Activated CD4-positive, CD25-positive, alpha-beta regulatory T cell treated with anti-CD3 and anti-CD28 coated beads, Interleukin-2, amount 50 U/mL, for 16 hours (primary cell): ENCODE measurements around the gene SLC39A11.
"Not testable (repeated sequence)": the region's sequence is repeated elsewhere in the genome, so short reads cannot be mapped to it uniquely, and the experiment has no call there.

ENCODE experiments used
- DNase-seq: peaks from one replicate; pipeline ENCODE4 v3.0.0-alpha.2; 2020; ENCODE audit warnings: low read depth, low spot score

The SLC39A11 gene

GRCh38 chr17:72950242-72950931, 142.1 kb downstream of the SLC39A11 start:
- DNase-seq, result no peak

GRCh38 chr17:72948115-72948514, 144.4 kb downstream of the SLC39A11 start:
- no peak for DNase-seq

GRCh38 chr17:72947475-72947874, 145.0 kb downstream of the SLC39A11 start:
- no peak for DNase-seq

- no peak for DNase-seq
These were observed 145.8 kb downstream of the SLC39A11 start for GRCh38 chr17:72946696-72947095.

GRCh38 chr17:72946156-72946555, 146.3 kb downstream of the SLC39A11 start:
- DNase-seq, result no peak

- DNase-seq, result no peak
These were observed 147.0 kb downstream of the SLC39A11 start for GRCh38 chr17:72945473-72945872.

- DNase-seq, result no peak
These were observed 148.4 kb downstream of the SLC39A11 start for GRCh38 chr17:72943826-72944689.

GRCh38 chr17:72942579-72942978, 149.9 kb downstream of the SLC39A11 start:
- DNase-seq, result no peak

- DNase-seq, result no peak
These were observed 152.0 kb downstream of the SLC39A11 start for GRCh38 chr17:72940496-72940895.

- DNase-seq, result no peak
These were observed 154.0 kb downstream of the SLC39A11 start for GRCh38 chr17:72938482-72938881.

GRCh38 chr17:72937707-72938106, 154.8 kb downstream of the SLC39A11 start:
- DNase-seq, result no peak

GRCh38 chr17:72937254-72937653, 155.2 kb downstream of the SLC39A11 start:
- DNase-seq, result not testable (repeated sequence)

GRCh38 chr17:72935984-72936383, 156.5 kb downstream of the SLC39A11 start:
- no peak for DNase-seq

GRCh38 chr17:72934927-72935326, 157.6 kb downstream of the SLC39A11 start:
- no peak for DNase-seq

- DNase-seq, result no peak
These were observed 160.9 kb downstream of the SLC39A11 start for GRCh38 chr17:72931635-72932034.

GRCh38 chr17:72931163-72931562, 161.3 kb downstream of the SLC39A11 start:
- DNase-seq, result no peak

- DNase-seq, result no peak
These were observed 162.5 kb downstream of the SLC39A11 start for GRCh38 chr17:72930031-72930430.

GRCh38 chr17:72928454-72929136, 163.9 kb downstream of the SLC39A11 start:
- DNase-seq, result no peak

- no peak for DNase-seq
These were observed 164.7 kb downstream of the SLC39A11 start for GRCh38 chr17:72927760-72928159.

- DNase-seq, result no peak
These were observed 165.3 kb downstream of the SLC39A11 start for GRCh38 chr17:72927146-72927545.

- DNase-seq, result no peak
These were observed 166.3 kb downstream of the SLC39A11 start for GRCh38 chr17:72926171-72926570.

- no peak for DNase-seq
These were observed 168.3 kb downstream of the SLC39A11 start for GRCh38 chr17:72924196-72924595.
